Heart left ventricle (tissue), 16 donors: Measurements from ENCODE around the gene NUP133. TPM values are rescaled to one million over a fixed set of nuclear protein-coding genes. Genes with fewer than 3 reads are reported as not detected.

Experiments
- ATAC-seq, 4 donors: fragments of 200-7000 bp; cut with Tn5 transposase; one replicate each; pipeline ENCODE4 v1.9.1; 2020 to 2022; ENCODE audit warnings: moderate library complexity in 4 of 4, mild to moderate bottlenecking in 3 of 4, moderate number of reproducible peaks in 1 of 4
- DNase-seq, 5 donors: peaks; one replicate each; pipeline ENCODE4 v3.0.0-alpha.2; 2020
- H3K27ac ChIP-seq, 12 donors: fragments of 200-600 bp; sonication (generic) in 4 of 12; one replicate each; pipeline versions ENCODE4 v1.5.0 to v1.8.0; 2016 to 2022; ENCODE audit warnings: mild to moderate bottlenecking in 2 of 12
- H3K27me3 ChIP-seq, 9 donors: fragments of 200-600 bp; sonication (generic) in 2 of 9; one replicate each; pipeline versions ENCODE4 v1.5.1 to v1.8.0; 2016 to 2022; ENCODE audit warnings: mild to moderate bottlenecking in 3 of 9
- H3K36me3 ChIP-seq, 9 donors: fragments of 200-600 bp; sonication (generic) in 2 of 9; one replicate each; pipeline versions ENCODE4 v1.5.0 to v1.8.0; 2018 to 2022; ENCODE audit warnings: mild to moderate bottlenecking in 2 of 9
- H3K4me1 ChIP-seq, 12 donors: fragments of 200-600 bp; sonication (generic) in 4 of 12; one replicate each; pipeline versions ENCODE4 v1.5.0 to v1.8.0; 2016 to 2022; ENCODE audit warnings: mild to moderate bottlenecking in 3 of 12
- H3K4me3 ChIP-seq, 12 donors: fragments of 200-600 bp; sonication (generic) in 4 of 12; one replicate each; pipeline versions ENCODE4 v1.5.0 to v1.8.0; 2017 to 2022; ENCODE audit warnings: mild to moderate bottlenecking in 9 of 12, moderate library complexity in 4 of 12
- H3K9me3 ChIP-seq, 12 donors: fragments of 200-600 bp; sonication (generic) in 4 of 12; one replicate each; pipeline versions ENCODE4 v1.5.0 to v1.8.0; 2016 to 2022; ENCODE audit warnings: mild to moderate bottlenecking in 1 of 12
- CTCF ChIP-seq, 12 donors: fragments of 200-600 bp; sonication (generic) in 4 of 12; IDR thresholded peaks; one replicate each; pipeline versions ENCODE4 v1.5.0 to v1.8.0; 2018 to 2022; ENCODE audit warnings: antibody characterized with exemption in 12 of 12, mild to moderate bottlenecking in 5 of 12
- POLR2A ChIP-seq, 2 donors: fragments of 450-650 bp; IDR thresholded peaks; one replicate each; pipeline ENCODE4 v1.6.1; 2017; ENCODE audit warnings: antibody characterized with exemption in 2 of 2, mild to moderate bottlenecking in 2 of 2, moderate library complexity in 2 of 2
- WGBS, 4 donors: extraction: QIAGEN DNeasy Blood & Tissue Kit in 2 of 4; methylation state at CpG; one replicate each; pipeline versions ENCODE4 v1.1.5 to v1.1.7; 2013 to 2018; 5-methylcytosine and 5-hydroxymethylcytosine counted together
- intact Hi-C, 10 donors: fragments of 100-400 bp; cut with DNase I; formaldehyde crosslinking; loops; one replicate each; pipeline versions ENCODE4 v1.11.1 to v1.14.2; 2022
- polyA plus RNA-seq, 2 donors: library from polyadenylated mRNA; stranded (reverse); fragments of 200-250 nt; gene quantifications; one replicate each; pipeline ENCODE4 v1.2.3, GENCODE V29; 2013
- total RNA-seq, 9 donors: library from RNA; depleted of rRNA in 2 of 9; stranded (reverse); fragments of >200 nt in 2 of 9; fragmentation: NEBNext Ultra II Directional in 3 of 9; extraction: Animal tissue kit (Norgen Biotek cat#: 25700) in 3 of 9; gene quantifications; one replicate each; pipeline versions ENCODE4 v1.1.0 to v1.2.4, GENCODE V29; 2016 to 2023
- donor health status: ischemic (EF 13 %, LVEDD 7.1; RV severe dilation, severe dysfunction).
- donor health status: healthy with polysubstance abuse.
- donor health status: DM: no; HTN: yes; CAD: no.
- donor health status: DM: no; HTN: no; CAD: no.
- donor health status: ischemic (EF 25% LVEDD 6.9; RV normal size, moderate dysfunction).
- donor health status: ischemic (EF 25% LVEDD 5.7; RV mildly dilated, moderate dysfunction).
- donor health status: healthy.
- donor health status: DM: yes; HTN: yes; CAD: no.
- donor health status: ischemic (EF 35%, LVEDD 5.7; RV mildly dilated, moderate dysfunction).
- donor health status: nonischemic (EF 11% LVEDD 7.7; RV severe dilation, severe dysfunction).
- donor health status: DM: yes; HTN: yes; CAD: no.
- donor health status: PGD.
- donor health status: ischemic (EF 29% LVEDD 5.4; RV normal size, mild dysfunction).
- donor health status: nonischemic (EF 23%, LVEDD 6.1; RV moderate dilation, normal function).

Gene NUP133
- total and polyA plus RNA-seq, 11 donors: 8.0 to 37.3 (median 28.6) TPM

GRCh38 chr1:229431284-229432115, 76.6 kb downstream of the NUP133 start:
- no peaks in the 10 kb centered on the region for H3K9me3 ChIP-seq
- TF ChIP-seq POLR2A (IDR thresholded peaks at IDR 0.05) (peak in 1 of 2 donors; percentile 10), CTCF (IDR thresholded peaks at IDR 0.05) (no peak)
- DNase-seq: peak in 1 of 5 donors; percentile 15
- ATAC-seq: no peak
- H3K27ac ChIP-seq: peak overlapping the region in 9 of 12 donors; percentile 5 to 98 (median 91)
- intact Hi-C loops: loop anchor here in 2 of 10 donors (2.0 to 5.0 kb wide), 2 partner anchors 23 to 59 kb away; no protein-coding TSS in a partner anchor
- 8 to 11% (median 9%) methylated on average over 35 to 65 of the region's 65 CpGs for WGBS, 4 donors
- H3K4me1 ChIP-seq: peaks cover 0 to 57% (median 17%) of the 10 kb centered on the region in 12 donors
- peak overlapping the region in 11 of 12 donors; percentile 13 to 72 (median 52) for H3K4me3 ChIP-seq
- H3K36me3 ChIP-seq: peaks cover 0 to 18% (median 0%) of the 10 kb centered on the region in 9 donors
- peaks cover 19 to 83% (median 51%) of the 10 kb centered on the region in 9 donors for H3K27me3 ChIP-seq

- 3 to 4% (median 4%) methylated on average over 11 to 16 of the region's 16 CpGs for WGBS, 4 donors
- peak overlapping the region in 8 of 12 donors; percentile 5 to 98 (median 92) for H3K27ac ChIP-seq
- H3K27me3 ChIP-seq: peaks cover 19 to 85% (median 51%) of the 10 kb centered on the region in 9 donors
- no peak for TF ChIP-seq POLR2A (IDR thresholded peaks at IDR 0.05)
- TF ChIP-seq CTCF (IDR thresholded peaks at IDR 0.05): peak in 1 of 12 donors; percentile 26
- H3K4me1 ChIP-seq: peaks cover 0 to 50% (median 17%) of the 10 kb centered on the region in 12 donors
- intact Hi-C loops: loop anchor here in 2 of 10 donors (2.0 to 5.0 kb wide), 2 partner anchors 22 to 59 kb away; no protein-coding TSS in a partner anchor
- peaks cover 0 to 18% (median 0%) of the 10 kb centered on the region in 9 donors for H3K36me3 ChIP-seq
- ATAC-seq: peak; percentile 18 to 49 (median 32)
- peak overlapping the region in 9 of 12 donors; percentile 13 to 72 (median 54) for H3K4me3 ChIP-seq
- no peaks in the 10 kb centered on the region for H3K9me3 ChIP-seq
- DNase-seq: peak; percentile 61 to 83 (median 80)
Measured at GRCh38 chr1:229430761-229431283, 77.3 kb downstream of the NUP133 start.

GRCh38 chr1:229428256-229428655, 79.9 kb downstream of the NUP133 start:
- no peak overlapping the region for H3K27ac ChIP-seq
- peaks cover 0 to 15% (median 3%) of the 10 kb centered on the region in 12 donors for H3K9me3 ChIP-seq
- H3K36me3 ChIP-seq: peaks cover 0 to 18% (median 0%) of the 10 kb centered on the region in 9 donors
- TF ChIP-seq CTCF (IDR thresholded peaks at IDR 0.05) (no peak), POLR2A (IDR thresholded peaks at IDR 0.05) (no peak)
- intact Hi-C loops: no loop called here
- ATAC-seq (no peak), DNase-seq (no peak)
- H3K4me3 ChIP-seq: no peak overlapping the region
- 60 to 76% (median 73%) methylated on average over 3 of the region's 3 CpGs for WGBS, 4 donors
- peaks cover 17 to 61% (median 40%) of the 10 kb centered on the region in 9 donors for H3K27me3 ChIP-seq
- peaks cover 0 to 26% (median 14%) of the 10 kb centered on the region in 12 donors for H3K4me1 ChIP-seq

- intact Hi-C loops: no loop called here
- H3K4me1 ChIP-seq: peaks cover 0 to 22% (median 14%) of the 10 kb centered on the region in 12 donors
- ATAC-seq: no peak
- H3K9me3 ChIP-seq: peaks cover 0 to 19% (median 3%) of the 10 kb centered on the region in 12 donors
- H3K4me3 ChIP-seq: no peak overlapping the region
- H3K27me3 ChIP-seq: peaks cover 10 to 57% (median 33%) of the 10 kb centered on the region in 9 donors
- TF ChIP-seq CTCF (IDR thresholded peaks at IDR 0.05) (no peak), POLR2A (IDR thresholded peaks at IDR 0.05) (no peak)
- no peak overlapping the region for H3K27ac ChIP-seq
- H3K36me3 ChIP-seq: peaks cover 0 to 14% (median 0%) of the 10 kb centered on the region in 9 donors
- no peak for DNase-seq
- 81 to 88% (median 87%) methylated on average over 3 of the region's 3 CpGs for WGBS, 4 donors
Measured at GRCh38 chr1:229427572-229427971, 80.6 kb downstream of the NUP133 start.
